C4-2B (cell line): Measurements from ENCODE around the gene FRA10AC1.

Experiments
- CTCF ChIP-seq: fragments of 450-650 bp; conservative IDR thresholded peaks from 2 replicates; pipeline ENCODE4 v1.5.1; 2017; ENCODE audit warnings: mild to moderate bottlenecking
- ZFX ChIP-seq: fragments of 450-650 bp; IDR thresholded peaks from 2 replicates; pipeline ENCODE4 v1.6.1; 2017

- TF ChIP-seq CTCF (no peak), ZFX (no peak)
Observed at GRCh38 chr10:93723153-93723552, 20.8 kb upstream of the FRA10AC1 start.
